Activated naive CD4-positive, alpha-beta T cell treated with anti-CD3 and anti-CD28 coated beads, Interleukin-2, amount 10 ng/mL, durations not matched to agents 7 days and 5 days (primary cell): ENCODE data around the gene BORCS5.

Experiments
- CTCF ChIA-PET: fragments of 350-600 bp; sonication (Branson Sonifier 250); formaldehyde crosslinking; loops from one replicate; lab custom pipeline; 2021; ENCODE audit warnings: antibody characterized with exemption; lab: Charles Lee
- DNase-seq: peaks from one replicate; pipeline ENCODE4 v3.0.0-alpha.2; 2020
- H3K27ac Mint-ChIP-seq: one replicate; pipeline ENCODE4 v1.8.0; 2021; ENCODE audit warnings: mild to moderate bottlenecking, moderate library complexity, mixed read lengths
- H3K27me3 Mint-ChIP-seq: one replicate; pipeline ENCODE4 v1.8.0; 2021; ENCODE audit warnings: mild to moderate bottlenecking, mixed read lengths
- H3K36me3 Mint-ChIP-seq: one replicate; pipeline ENCODE4 v1.8.0; 2021; ENCODE audit warnings: mixed read lengths
- H3K4me1 Mint-ChIP-seq: one replicate; pipeline ENCODE4 v1.8.0; 2021; ENCODE audit warnings: mixed read lengths
- H3K4me3 Mint-ChIP-seq: one replicate; pipeline ENCODE4 v1.8.0; 2021; ENCODE audit warnings: mild to moderate bottlenecking, moderate library complexity, mixed read lengths
- H3K9me3 Mint-ChIP-seq: one replicate; pipeline ENCODE4 v1.8.0; 2021; ENCODE audit warnings: mixed read lengths

Gene BORCS5

GRCh38 chr12:12452326-12452902, 95.5 kb downstream of the BORCS5 start:
- H3K4me3 Mint-ChIP-seq = no peak overlapping the region
- H3K27me3 Mint-ChIP-seq = no peaks in the 10 kb centered on the region
- CTCF ChIA-PET = interaction anchor here (0.9 kb wide), 1 partner anchor 10 kb away, joined by 4 read pairs; no protein-coding TSS in a partner anchor
- no peak for DNase-seq
- peaks cover 8% of the 10 kb centered on the region for H3K36me3 Mint-ChIP-seq
- H3K27ac Mint-ChIP-seq = no peak overlapping the region
- H3K4me1 Mint-ChIP-seq = peaks cover 16% of the 10 kb centered on the region
- no peaks in the 10 kb centered on the region for H3K9me3 Mint-ChIP-seq

GRCh38 chr12:12453635-12454034, 96.8 kb downstream of the BORCS5 start:
- Mint-ChIP-seq H3K36me3 (peaks cover 7% of the 10 kb centered on the region), H3K27me3 (no peaks in the 10 kb centered on the region), H3K4me1 (peaks cover 21% of the 10 kb centered on the region), H3K9me3 (no peaks in the 10 kb centered on the region), H3K27ac (no peak overlapping the region), H3K4me3 (no peak overlapping the region)
- DNase-seq = no peak
- CTCF ChIA-PET = interaction anchor here (4.6 kb wide), 1 partner anchor 10 kb away, joined by 17 read pairs; no protein-coding TSS in a partner anchor

GRCh38 chr12:12454315-12454714, 97.4 kb downstream of the BORCS5 start:
- Mint-ChIP-seq H3K4me1 (peaks cover 21% of the 10 kb centered on the region), H3K27ac (no peak overlapping the region), H3K27me3 (no peaks in the 10 kb centered on the region), H3K36me3 (peaks cover 7% of the 10 kb centered on the region), H3K9me3 (no peaks in the 10 kb centered on the region), H3K4me3 (no peak overlapping the region)
- DNase-seq = no peak
- CTCF ChIA-PET = interaction anchor here (0.6 to 4.6 kb wide), 3 partner anchors 9 to 27 kb away, joined by 3 to 17 read pairs (median 3); no protein-coding TSS in a partner anchor

GRCh38 chr12:12456637-12457036, 99.8 kb downstream of the BORCS5 start:
- Mint-ChIP-seq H3K36me3 (peaks cover 7% of the 10 kb centered on the region), H3K4me3 (no peak overlapping the region), H3K9me3 (no peaks in the 10 kb centered on the region), H3K27ac (peak overlapping the region; percentile 74), H3K4me1 (peaks cover 30% of the 10 kb centered on the region), H3K27me3 (no peaks in the 10 kb centered on the region)
- CTCF ChIA-PET = interaction anchor here (1.1 to 4.6 kb wide), 4 partner anchors 10 to 20 kb away, joined by 4 to 17 read pairs (median 10); no protein-coding TSS in a partner anchor
- DNase-seq = no peak

- Mint-ChIP-seq H3K9me3 (no peaks in the 10 kb centered on the region), H3K27me3 (no peaks in the 10 kb centered on the region), H3K4me3 (no peak overlapping the region), H3K4me1 (peaks cover 49% of the 10 kb centered on the region), H3K36me3 (peaks cover 10% of the 10 kb centered on the region), H3K27ac (peak overlapping the region; percentile 56)
- no peak for DNase-seq
- CTCF ChIA-PET = interaction anchor here (1.0 to 2.2 kb wide), 3 partner anchors 13 to 84 kb away, joined by 3 to 11 read pairs (median 4); no protein-coding TSS in a partner anchor
These were observed 104.4 kb downstream of the BORCS5 start for GRCh38 chr12:12460935-12461922.

GRCh38 chr12:12461923-12462315, 105.0 kb downstream of the BORCS5 start:
- CTCF ChIA-PET = interaction anchor here (1.0 to 2.2 kb wide), 3 partner anchors 12 to 85 kb away, joined by 3 to 11 read pairs (median 4); no protein-coding TSS in a partner anchor
- Mint-ChIP-seq H3K4me1 (peaks cover 50% of the 10 kb centered on the region), H3K9me3 (no peaks in the 10 kb centered on the region), H3K27me3 (no peaks in the 10 kb centered on the region), H3K27ac (peak overlapping the region; percentile 56), H3K4me3 (no peak overlapping the region), H3K36me3 (peaks cover 13% of the 10 kb centered on the region)
- DNase-seq = no peak

GRCh38 chr12:12465522-12465921, 108.6 kb downstream of the BORCS5 start:
- H3K27ac Mint-ChIP-seq = peak overlapping the region; percentile 47
- H3K27me3 Mint-ChIP-seq = no peaks in the 10 kb centered on the region
- H3K36me3 Mint-ChIP-seq = peaks cover 45% of the 10 kb centered on the region
- DNase-seq = no peak
- CTCF ChIA-PET = interaction anchor here (0.9 to 3.1 kb wide), 6 partner anchors 9 to 88 kb away, joined by 3 to 18 read pairs (median 10); no protein-coding TSS in a partner anchor
- H3K4me3 Mint-ChIP-seq = no peak overlapping the region
- H3K9me3 Mint-ChIP-seq = peaks cover 2% of the 10 kb centered on the region
- peaks cover 67% of the 10 kb centered on the region for H3K4me1 Mint-ChIP-seq

GRCh38 chr12:12466157-12466556, 109.3 kb downstream of the BORCS5 start:
- H3K4me3 Mint-ChIP-seq = no peak overlapping the region
- H3K27ac Mint-ChIP-seq = peak overlapping the region; percentile 90
- H3K36me3 Mint-ChIP-seq = peaks cover 49% of the 10 kb centered on the region
- peaks cover 2% of the 10 kb centered on the region for H3K9me3 Mint-ChIP-seq
- CTCF ChIA-PET = interaction anchor here (0.9 to 3.1 kb wide), 8 partner anchors 9 to 89 kb away, joined by 3 to 18 read pairs (median 7); no protein-coding TSS in a partner anchor
- H3K4me1 Mint-ChIP-seq = peaks cover 70% of the 10 kb centered on the region
- H3K27me3 Mint-ChIP-seq = no peaks in the 10 kb centered on the region
- DNase-seq = peak; percentile 71

GRCh38 chr12:12467264-12467663, 110.4 kb downstream of the BORCS5 start:
- peaks cover 53% of the 10 kb centered on the region for H3K36me3 Mint-ChIP-seq

GRCh38 chr12:12467688-12468261, 110.9 kb downstream of the BORCS5 start:
- CTCF ChIA-PET = interaction anchor here (1.2 to 3.1 kb wide), 4 partner anchors 7 to 36 kb away, joined by 5 to 18 read pairs (median 12); no protein-coding TSS in a partner anchor
- Mint-ChIP-seq H3K4me1 (peaks cover 66% of the 10 kb centered on the region), H3K36me3 (peaks cover 53% of the 10 kb centered on the region), H3K9me3 (peaks cover 2% of the 10 kb centered on the region), H3K27ac (peak overlapping the region; percentile 77), H3K4me3 (no peak overlapping the region), H3K27me3 (no peaks in the 10 kb centered on the region)
- DNase-seq = peak; percentile 46

More at GRCh38 chr12:12467264-12467663, 110.4 kb downstream of the BORCS5 start:
- peak; percentile 38 for DNase-seq
- CTCF ChIA-PET = interaction anchor here (1.2 to 3.1 kb wide), 6 partner anchors 8 to 90 kb away, joined by 3 to 18 read pairs (median 10); no protein-coding TSS in a partner anchor
- Mint-ChIP-seq H3K9me3 (peaks cover 2% of the 10 kb centered on the region), H3K27me3 (no peaks in the 10 kb centered on the region), H3K27ac (peak overlapping the region; percentile 77), H3K4me3 (no peak overlapping the region), H3K4me1 (peaks cover 67% of the 10 kb centered on the region)

- no peak overlapping the region for H3K4me3 Mint-ChIP-seq
- H3K9me3 Mint-ChIP-seq = peaks cover 2% of the 10 kb centered on the region
- DNase-seq = no peak
- no peaks in the 10 kb centered on the region for H3K27me3 Mint-ChIP-seq
- H3K4me1 Mint-ChIP-seq = peaks cover 68% of the 10 kb centered on the region
- H3K36me3 Mint-ChIP-seq = peaks cover 58% of the 10 kb centered on the region
- H3K27ac Mint-ChIP-seq = peak overlapping the region; percentile 25
- CTCF ChIA-PET = no interaction called here
These were observed 111.7 kb downstream of the BORCS5 start for GRCh38 chr12:12468575-12468974.

GRCh38 chr12:12469386-12469785, 112.5 kb downstream of the BORCS5 start:
- Mint-ChIP-seq H3K4me3 (no peak overlapping the region), H3K27me3 (no peaks in the 10 kb centered on the region), H3K36me3 (peaks cover 63% of the 10 kb centered on the region), H3K9me3 (peaks cover 2% of the 10 kb centered on the region), H3K27ac (no peak overlapping the region), H3K4me1 (peaks cover 76% of the 10 kb centered on the region)
- CTCF ChIA-PET = no interaction called here
- DNase-seq = no peak

- Mint-ChIP-seq H3K4me3 (no peak overlapping the region), H3K4me1 (peaks cover 77% of the 10 kb centered on the region), H3K27ac (no peak overlapping the region), H3K36me3 (peaks cover 69% of the 10 kb centered on the region), H3K27me3 (no peaks in the 10 kb centered on the region), H3K9me3 (peaks cover 2% of the 10 kb centered on the region)
- CTCF ChIA-PET = no interaction called here
- DNase-seq = no peak
These were observed 114.0 kb downstream of the BORCS5 start for GRCh38 chr12:12470751-12471306.
